GM19351 (cell line): Measurements from ENCODE around the gene GPR161.

Experiments used
- ATAC-seq: cut with Tn5 transposase; IDR thresholded peaks from one replicate; pipeline ENCODE4 v1.9.1; 2021; ENCODE audit warnings: mild to moderate bottlenecking, moderate library complexity; ENCODE audit not compliant: unreplicated experiment

The GPR161 gene

GRCh38 chr1:168112673-168113305 lies 23.9 kb downstream of the GPR161 start:
- ATAC-seq, result no peak

- no peak for ATAC-seq
These were observed 25.7 kb downstream of the GPR161 start for GRCh38 chr1:168110896-168111545.

DNA sequence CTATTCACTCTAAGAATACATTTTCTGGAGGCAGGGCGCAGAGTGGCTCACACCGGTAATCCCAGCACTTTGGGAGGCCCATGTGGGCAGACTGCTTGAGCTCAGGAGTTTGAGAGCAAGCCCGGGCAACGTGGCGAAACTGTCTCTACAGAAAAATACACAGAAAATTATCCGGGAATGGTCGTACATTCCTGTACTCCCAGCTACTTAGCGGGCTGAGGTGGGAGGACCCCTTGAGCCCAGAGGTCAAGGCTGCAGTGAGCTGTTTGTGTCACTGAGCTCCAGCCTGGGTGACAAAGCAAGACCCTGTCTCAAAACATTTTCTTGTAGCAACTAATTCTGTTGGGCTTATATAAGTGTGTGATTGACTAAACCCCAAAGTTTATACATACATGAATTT lies 30.5 kb downstream of the GPR161 start:
- no peak for ATAC-seq

- ATAC-seq, result no peak
These were observed 30.9 kb downstream of the GPR161 start for GRCh38 chr1:168105846-168106245.

DNA sequence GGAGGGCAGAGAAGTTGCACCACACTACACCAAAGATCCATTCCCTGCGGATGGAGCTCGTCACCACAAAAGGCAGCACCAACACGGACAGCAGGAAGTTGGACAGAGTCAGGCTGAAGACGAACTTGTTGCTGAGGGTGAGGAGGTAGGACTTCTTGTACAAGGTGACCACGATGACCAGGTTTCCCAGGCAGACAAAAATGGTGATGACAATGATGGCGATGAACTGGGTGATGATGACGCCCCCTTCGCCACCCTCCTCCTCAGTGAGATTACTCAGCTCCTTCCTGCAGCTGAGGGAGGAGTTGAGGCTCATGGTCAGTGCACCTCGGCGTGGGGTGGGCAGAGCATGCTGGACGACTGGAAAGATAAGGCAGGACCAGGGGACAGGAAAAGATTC lies 32.2 kb downstream of the GPR161 start:
- ATAC-seq, result no peak

DNA sequence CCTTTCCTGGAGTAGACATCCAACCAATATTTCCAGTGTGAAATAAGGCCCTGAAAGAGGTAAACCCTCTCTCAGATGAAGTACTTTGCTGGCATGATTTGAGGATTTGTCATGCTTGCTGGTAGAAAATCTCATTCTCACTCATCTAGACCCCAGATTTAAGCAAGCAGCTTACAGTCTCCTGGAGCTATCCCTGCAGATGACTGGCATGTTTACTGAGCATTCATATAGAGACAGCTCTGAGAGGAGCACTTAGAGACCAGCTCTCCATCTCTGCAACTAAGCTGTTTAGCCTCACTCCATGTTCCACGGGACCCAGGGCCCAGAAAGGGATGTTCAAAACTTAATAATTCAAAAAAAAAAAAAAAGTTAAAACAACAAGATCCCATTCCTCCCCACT lies 34.2 kb downstream of the GPR161 start:
- ATAC-seq, result no peak

DNA sequence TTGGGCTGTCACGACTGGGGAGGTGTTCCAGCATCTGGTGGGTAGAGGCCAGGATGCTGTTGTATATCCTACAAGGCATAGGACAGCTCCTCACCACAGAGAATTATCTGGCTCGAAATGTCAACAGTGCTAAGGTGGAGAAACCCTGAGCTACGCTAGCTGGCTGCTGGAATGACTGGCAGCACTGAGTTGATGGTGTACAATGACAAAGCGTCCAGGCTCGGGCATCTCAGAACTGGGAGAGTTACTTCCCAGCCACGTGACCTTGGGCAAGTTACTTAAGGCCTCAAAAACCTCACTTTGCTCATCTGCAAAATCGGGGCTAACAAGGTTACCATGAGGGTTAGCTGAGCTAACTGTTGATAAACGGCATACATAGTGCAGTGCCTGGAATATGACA lies 35.4 kb downstream of the GPR161 start:
- ATAC-seq, result no peak

GRCh38 chr1:168100315-168101002 lies 36.3 kb downstream of the GPR161 start:
- ATAC-seq, result no peak

DNA sequence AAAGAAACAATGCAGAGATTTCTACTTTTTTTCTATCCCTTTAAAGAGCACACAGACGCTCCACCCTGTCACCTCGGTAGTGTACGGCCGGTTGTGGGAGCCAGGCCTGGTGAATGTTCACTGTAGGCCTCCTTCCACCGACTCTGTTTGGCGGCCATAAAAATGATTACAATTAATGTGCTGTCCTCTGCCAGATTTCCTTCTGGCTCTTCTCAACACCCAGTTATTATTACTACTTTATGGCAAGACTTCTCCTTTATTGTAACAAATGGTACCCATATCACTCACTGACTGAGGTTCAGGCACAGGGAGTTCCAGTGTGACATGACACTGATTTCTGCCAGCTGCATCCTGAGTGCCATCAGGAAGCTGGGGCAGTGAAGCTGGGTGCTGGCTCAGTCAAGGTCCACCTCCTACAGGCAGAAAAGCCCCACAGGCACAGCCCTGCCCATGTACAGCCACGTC lies 37.4 kb downstream of the GPR161 start:
- no peak for ATAC-seq

GRCh38 chr1:168098534-168099320 lies 38.0 kb downstream of the GPR161 start:
- no peak for ATAC-seq

GRCh38 chr1:168097921-168098528 lies 38.7 kb downstream of the GPR161 start:
- no peak for ATAC-seq

- no peak for ATAC-seq
These were observed 40.2 kb downstream of the GPR161 start for GRCh38 chr1:168096296-168097165.

GRCh38 chr1:168095476-168095875 lies 41.3 kb downstream of the GPR161 start:
- no peak for ATAC-seq

GRCh38 chr1:168093616-168094015 lies 43.1 kb downstream of the GPR161 start:
- no peak for ATAC-seq

- ATAC-seq, result no peak
These were observed 44.0 kb downstream of the GPR161 start for GRCh38 chr1:168092566-168093355.

DNA sequence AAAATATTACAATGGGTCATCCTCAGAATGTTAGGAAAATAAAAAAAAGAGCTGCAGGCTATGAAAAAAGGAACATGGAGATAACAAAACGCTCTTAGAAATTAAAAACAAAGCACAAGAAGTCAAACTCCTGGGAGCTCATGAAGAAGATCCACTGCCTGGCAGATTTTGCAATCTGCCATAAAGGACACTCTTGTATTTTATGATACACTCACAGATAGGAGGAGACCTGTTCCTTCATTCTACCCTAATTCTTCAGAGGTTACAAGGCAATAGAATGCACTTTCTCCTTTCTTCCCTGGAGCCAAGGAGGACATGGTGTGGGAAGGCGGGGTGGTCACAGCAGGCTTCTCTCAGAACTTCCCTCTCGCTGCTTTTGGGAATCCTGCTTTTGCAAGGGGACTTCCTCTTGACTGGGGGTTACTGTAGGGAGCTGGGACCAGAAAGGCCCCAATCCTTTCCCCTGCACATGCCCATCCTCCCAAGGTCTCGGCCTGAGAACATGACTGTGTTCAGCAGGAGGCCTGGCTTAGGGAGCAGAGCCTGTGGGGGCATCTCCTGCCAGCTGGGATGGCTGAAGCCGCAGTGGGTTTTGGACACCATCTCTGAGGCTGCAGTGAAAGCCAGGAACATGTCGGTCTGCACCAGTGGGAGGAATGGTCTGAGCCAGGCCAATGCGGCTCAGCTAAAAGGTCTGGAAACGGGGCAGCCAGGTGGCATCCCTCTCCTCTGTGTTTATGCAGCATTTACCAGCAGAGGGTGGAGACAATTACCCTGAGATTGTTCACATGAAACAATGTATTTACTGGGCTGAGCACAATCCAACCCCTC lies 44.8 kb downstream of the GPR161 start:
- ATAC-seq, result no peak

GRCh38 chr1:168091063-168091462 lies 45.7 kb downstream of the GPR161 start:
- ATAC-seq, result no peak

GRCh38 chr1:168090395-168090794 lies 46.3 kb downstream of the GPR161 start:
- ATAC-seq, result no peak
